ENCODE results near the gene LYPD3. TPM values are rescaled to one million over a fixed set of nuclear protein-coding genes. Genes with fewer than 3 reads are reported as not detected.

Gene LYPD3
- polyA plus RNA-seq, 1 of the 3 experiments (the other 2 are of a cell fraction): 4.2 TPM

GRCh38 chr19:43479961-43480561 lies 14.7 kb upstream of the LYPD3 start:
- H3K27me3 ChIP-seq (ENCODE audit: insufficient read depth): no peaks in the 10 kb centered on the region
- no peaks in the 10 kb centered on the region for H4K20me1 ChIP-seq (ENCODE audit: insufficient read depth)
- H3K36me3 ChIP-seq (replicated peaks in 1 of 2; ENCODE audit: control insufficient read depth in 1 of 2, insufficient read depth in 2 of 2, low read length in 1 of 2): no peaks in the 10 kb centered on the region
- no peaks in the 10 kb centered on the region for H3K9me3 ChIP-seq
- no peak overlapping the region for H3K4me2 ChIP-seq
- no peak overlapping the region for H2AFZ ChIP-seq (ENCODE audit: low read depth)
- whole genome bisulfite sequencing (ENCODE audit: low lambda C conversion rate): 77% methylated on average over 4 of the region's 4 CpGs
- H3K9ac ChIP-seq: no peak overlapping the region
- no peaks in the 10 kb centered on the region for H3K79me2 ChIP-seq (ENCODE audit: insufficient read depth)
- H3F3A ChIP-seq (replicated peaks; ENCODE audit: insufficient read depth): peaks cover 7% of the 10 kb centered on the region
- H3K4me3 ChIP-seq (ENCODE audit: low read depth in 2 of 2, low read length in 1 of 2): no peak overlapping the region
- no peak for DNase-seq
- TF ChIP-seq FOSL2 (IDR thresholded peaks at IDR 0.05; ENCODE audit: borderline replicate concordance, low read depth) (no peak), CHD2 (IDR thresholded peaks at IDR 0.05; ENCODE audit: low read length, partially characterized antibody) (no peak), GABPA (IDR thresholded peaks at IDR 0.05; ENCODE audit: low read depth) (no peak), YY1 (IDR thresholded peaks at IDR 0.05; ENCODE audit: low read depth) (no peak), GATA2 (CRISPR knock-in tag; IDR thresholded peaks at IDR 0.05) (no peak), IRF3 (IDR thresholded peaks at IDR 0.05; ENCODE audit: low read depth, low read length) (no peak), ELF1 (IDR thresholded peaks at IDR 0.05) (no peak), REST (IDR thresholded peaks at IDR 0.05; ENCODE audit: low read depth, low read length) (no peak), RFX5 (IDR thresholded peaks at IDR 0.05; ENCODE audit: low read length) (no peak), FOXM1 (IDR thresholded peaks at IDR 0.05; ENCODE audit: low read depth) (no peak), MXI1 (IDR thresholded peaks at IDR 0.05; ENCODE audit: low read depth, low read length) (no peak), JUND (IDR thresholded peaks at IDR 0.05) (no peak), USF2 (IDR thresholded peaks at IDR 0.05; ENCODE audit: borderline replicate concordance, low read depth, low read length) (no peak), RXRA (IDR thresholded peaks at IDR 0.05; ENCODE audit: borderline replicate concordance, low read depth) (no peak), TAF1 (IDR thresholded peaks at IDR 0.05; ENCODE audit: borderline replicate concordance, low read depth, low read length) (no peak), TCF12 (IDR thresholded peaks at IDR 0.05) (no peak)
- H3K27ac ChIP-seq (ENCODE audit: low read depth in 2 of 2, low read length in 1 of 2): no peak overlapping the region
- H3K4me1 ChIP-seq (ENCODE audit: control insufficient read depth in 1 of 2, insufficient read depth in 2 of 2, low read depth in 1 of 2, low read length in 1 of 2): peaks cover 0 to 2% of the 10 kb centered on the region in 2 experiments; a peak in 1 of 4 replicates
- no peaks in the 10 kb centered on the region for H3K9me2 ChIP-seq
- CTCF ChIA-PET: interaction anchor here (1.3 to 2.6 kb wide), 5 partner anchors 24 to 265 kb away, joined by 3 to 12 read pairs (median 5); partner anchors contain the start of gene PHLDB3
- POLR2A ChIA-PET: interaction anchor here (1.0 kb wide), 1 partner anchor 9 kb away, joined by 5 read pairs; no protein-coding TSS in a partner anchor

Data from SK-N-SH (cell line).